RPMI8226 (cell line): ENCODE data around the gene BANP.
A peak's percentile ranks its signal among the peaks of the same experiment; 100 is the strongest.
"Not testable (repeated sequence)": the region's sequence is repeated elsewhere in the genome, so short reads cannot be mapped to it uniquely, and the experiment has no call there.

Experiments
- DNase-seq: peaks from one replicate; pipeline ENCODE4 v3.0.0-alpha.2; 2015

Gene BANP

DNA sequence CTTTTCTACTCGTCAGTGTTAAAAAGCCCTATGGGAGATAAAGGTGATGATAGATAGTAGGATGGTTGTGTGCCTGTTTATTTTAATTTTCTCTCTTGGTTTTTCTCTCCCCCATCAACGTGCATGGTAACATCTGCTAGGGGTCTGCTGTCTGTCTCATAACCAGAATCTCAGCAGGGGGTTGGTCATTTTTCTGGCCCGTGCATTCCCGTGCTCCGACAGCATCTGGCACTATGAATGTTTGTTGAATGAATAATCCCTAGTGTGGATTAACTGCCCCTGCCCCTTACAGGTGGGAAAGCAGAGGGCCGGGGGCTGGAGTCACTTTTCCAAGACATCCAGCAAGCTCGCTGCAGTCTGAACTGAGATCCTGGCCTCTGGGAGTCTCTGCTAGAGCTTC is 21.2 kb upstream of the BANP start:
- no peak for DNase-seq

DNA sequence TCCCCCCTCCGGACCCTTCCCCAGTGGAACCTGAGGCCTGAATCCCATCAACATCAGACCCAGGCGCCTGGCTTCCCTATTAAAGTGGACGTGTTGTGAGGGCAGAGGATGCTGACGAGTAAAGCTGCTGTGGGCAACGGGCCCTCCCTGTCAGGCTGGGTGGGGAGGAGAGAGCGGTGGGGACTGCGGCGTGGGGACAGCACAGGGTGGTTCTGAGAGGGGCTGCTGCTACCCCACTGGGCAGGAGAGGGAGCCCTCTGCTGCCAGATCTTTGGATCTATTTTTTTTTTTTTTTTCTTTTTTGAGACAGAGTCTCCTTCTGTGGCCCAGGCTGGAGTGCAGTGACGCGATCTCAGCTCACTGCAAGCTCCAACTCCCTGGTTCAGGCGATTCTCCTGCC is 20.8 kb upstream of the BANP start:
- DNase-seq: no peak

DNA sequence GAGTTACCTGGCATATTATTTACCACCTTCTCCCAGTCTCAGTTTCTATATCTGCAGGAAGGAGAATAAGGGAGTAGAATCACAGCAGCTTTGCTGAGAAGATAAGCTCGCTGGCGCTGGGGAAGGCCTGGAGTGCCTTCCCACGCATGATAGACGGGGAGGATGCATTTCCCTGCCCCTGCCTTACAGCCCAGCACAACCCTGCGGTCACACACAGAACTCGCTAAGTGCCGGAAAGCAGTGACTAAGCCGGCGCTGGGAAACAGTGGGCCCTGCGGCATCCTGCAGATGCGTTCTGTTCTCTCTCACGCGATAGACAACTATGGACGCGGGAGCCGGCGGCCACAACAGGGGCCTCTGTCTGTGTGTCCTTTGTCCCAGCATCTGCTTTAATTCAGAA is 19.7 kb upstream of the BANP start:
- DNase-seq: no peak

DNA sequence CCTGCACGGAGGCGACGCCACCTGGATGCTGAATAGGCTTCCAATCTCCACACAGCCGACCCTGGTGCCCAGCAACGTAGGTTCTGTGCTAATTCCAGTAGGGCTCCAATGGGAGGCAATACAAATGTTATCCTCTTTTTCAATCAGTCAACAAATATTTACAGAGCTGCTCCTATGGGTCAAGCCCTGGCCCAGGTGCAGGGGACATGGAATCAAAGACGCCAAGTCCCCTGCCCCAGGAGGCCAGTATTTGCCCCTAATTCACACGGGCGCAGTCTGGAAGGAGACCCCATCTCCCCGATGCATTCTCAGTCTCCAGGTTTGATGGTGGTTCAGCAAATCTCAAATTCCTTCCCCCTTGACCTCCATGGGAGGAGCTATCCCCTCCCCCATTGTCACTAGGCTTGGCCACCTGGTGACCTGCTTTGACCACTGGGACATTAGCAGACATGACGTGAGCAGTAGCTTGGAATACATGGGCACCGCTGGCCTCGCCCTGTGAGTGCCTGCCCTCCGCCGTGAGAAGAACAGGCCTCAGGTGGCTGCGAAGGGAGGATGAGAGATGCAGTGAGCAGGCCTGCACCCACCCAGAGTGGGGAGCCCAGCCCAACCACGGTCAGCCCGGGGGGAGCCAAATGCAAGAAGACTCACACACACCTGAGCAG is 18.6 kb upstream of the BANP start:
- not testable (repeated sequence) for DNase-seq

DNA sequence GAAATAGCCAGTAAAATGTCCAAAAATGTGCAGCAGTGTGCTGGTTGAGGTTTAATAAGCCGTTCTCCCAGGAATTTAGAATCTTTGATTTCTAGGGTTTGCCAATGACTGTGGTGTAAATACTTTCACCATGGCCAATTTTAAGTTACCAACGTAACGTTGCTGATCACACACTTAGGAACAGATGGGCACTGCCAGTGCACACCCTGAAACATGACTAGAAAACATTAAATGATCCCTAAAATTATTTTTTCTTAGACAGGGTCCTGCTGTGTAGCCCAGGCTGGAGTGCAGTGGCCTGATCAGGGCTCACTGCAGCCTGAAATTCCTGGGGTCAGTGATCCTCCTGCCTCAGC is 18.1 kb upstream of the BANP start:
- no peak for DNase-seq

DNA sequence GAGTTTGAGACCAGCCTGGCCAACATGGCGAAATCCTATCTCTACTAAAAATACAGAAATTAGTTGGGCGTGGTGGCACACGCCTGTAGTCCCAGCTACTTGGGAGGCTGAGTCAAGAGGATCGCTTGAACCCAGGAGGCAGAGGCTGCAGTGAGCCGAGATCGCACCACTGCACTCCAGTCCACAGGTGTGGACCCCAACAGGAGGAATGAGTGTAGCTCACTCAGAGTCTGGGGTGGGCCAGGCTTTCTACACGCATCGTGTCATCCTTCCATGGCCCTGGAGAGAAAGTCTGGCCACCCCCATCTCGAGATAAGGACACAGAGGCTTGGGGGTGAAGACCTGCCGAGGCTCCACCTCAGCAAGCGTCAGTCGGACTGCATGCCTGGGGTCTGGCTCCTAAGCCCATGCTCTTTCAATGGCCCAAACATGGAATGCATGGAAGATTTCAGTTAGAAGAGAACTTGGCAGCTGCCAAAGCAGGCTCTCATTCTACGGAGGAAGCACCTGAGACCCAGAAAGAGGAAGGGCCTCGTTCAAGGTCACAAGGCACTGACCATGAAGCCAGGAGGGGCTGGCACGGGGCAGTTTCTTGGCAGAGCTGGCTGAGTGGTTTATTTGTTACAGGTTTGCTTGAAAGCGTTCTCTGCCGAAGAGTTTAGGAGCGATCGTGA is 16.3 kb upstream of the BANP start:
- peak; percentile 39 for DNase-seq

DNA sequence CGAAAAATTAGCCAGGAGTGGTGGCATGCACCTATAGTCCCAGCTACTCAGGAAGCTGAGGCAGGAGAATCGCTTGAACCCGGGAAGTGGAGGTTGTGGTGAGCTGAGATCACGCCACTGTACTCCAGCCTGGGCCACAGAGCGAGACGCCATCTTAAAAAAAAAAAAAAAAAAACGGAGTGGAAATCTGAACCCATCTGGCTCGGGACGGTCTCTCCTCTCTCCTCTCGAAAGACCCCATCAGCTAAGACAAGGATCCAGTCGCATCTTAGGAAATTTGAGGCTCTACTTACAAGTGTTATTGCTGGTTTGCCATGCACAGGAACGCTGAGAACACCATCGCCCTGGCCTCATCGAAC is 15.2 kb upstream of the BANP start:
- not testable (repeated sequence) for DNase-seq

DNA sequence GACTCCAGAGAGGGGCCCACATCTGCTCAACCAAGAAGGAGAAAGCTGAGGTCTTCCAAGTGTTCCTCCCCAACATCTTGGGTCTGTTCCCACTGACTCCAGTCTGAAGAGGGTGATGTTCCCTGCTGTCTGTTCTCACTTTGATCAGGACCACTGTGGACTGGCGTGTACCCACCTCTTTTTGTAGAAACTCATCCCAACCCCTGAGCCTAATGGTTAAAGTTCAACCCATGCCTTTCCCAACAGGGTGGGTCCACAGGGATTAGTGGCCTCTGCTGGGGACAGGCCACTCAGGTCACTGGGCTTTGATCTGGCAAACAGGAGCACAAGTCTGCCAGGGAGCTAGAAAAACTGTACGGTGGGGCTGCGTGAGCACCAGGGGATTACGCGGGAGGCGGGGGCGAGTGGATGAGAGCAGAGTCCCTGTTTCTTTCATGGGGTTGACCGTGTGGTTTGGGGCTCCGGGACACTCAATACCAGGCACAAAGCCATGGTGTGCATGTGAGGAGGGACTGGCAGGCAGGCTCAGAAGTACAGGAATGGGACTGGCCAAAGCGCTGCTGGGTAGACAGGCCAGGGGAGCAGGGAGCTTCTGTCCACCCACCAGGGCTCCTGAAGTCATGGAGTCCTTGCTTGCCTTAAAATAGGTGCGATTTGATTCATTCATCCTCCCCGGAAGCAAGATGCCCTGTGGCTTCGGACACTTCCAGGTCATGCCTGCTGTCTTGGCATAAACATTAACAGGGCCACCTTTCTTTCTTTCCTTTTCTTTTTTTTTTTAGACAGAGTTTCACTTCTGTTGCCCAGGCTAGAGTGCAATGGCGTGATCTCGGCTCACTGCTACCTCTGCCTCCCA is 14.6 kb upstream of the BANP start, which contains the start of gene CA5A:
CA5A (minus strand) TSS at position 155 of the 856 bp plus-strand sequence; CDS start at position 76, 79 bp downstream.
- peak; percentile 35 for DNase-seq

DNA sequence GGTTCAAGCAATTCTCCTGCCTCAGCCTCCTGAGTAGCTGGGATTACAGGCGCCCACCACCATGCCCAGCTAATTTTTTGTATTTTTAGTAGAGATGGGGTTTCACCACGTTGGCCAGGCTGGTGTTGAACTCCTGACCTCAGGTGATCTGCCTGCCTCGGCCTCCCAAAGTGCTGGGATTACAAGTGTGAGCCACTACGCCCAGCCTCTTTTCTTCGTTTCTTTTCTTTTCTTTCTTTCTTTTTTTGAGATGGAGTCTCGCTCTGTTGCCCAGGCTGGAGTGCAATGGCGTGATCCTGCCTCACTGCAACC is 14.0 kb upstream of the BANP start:
- DNase-seq: not testable (repeated sequence)

DNA sequence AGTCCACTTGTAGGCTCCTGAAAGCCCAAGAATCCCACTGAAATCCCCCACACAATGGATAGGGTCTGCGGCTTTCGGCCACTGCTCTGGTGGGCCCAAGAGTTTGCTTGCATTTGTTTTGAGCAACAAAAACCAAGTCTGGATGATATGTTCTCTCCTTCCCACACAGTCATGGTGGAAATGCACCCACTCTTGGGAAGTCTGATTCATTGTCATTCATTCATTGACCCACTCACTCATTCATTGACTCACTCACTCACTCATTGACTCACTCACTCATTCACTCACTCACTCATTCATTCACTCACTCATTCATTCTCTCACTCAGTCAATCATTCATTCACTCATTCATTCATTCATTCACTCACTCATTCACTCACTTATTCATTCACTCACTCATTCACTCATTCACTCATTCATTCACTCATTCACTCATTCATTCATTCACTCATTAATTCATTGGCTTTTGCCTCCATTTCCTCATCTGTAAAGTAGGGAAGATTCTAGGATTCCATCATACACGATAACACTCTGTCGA is 12.8 kb upstream of the BANP start:
- DNase-seq: no peak

DNA sequence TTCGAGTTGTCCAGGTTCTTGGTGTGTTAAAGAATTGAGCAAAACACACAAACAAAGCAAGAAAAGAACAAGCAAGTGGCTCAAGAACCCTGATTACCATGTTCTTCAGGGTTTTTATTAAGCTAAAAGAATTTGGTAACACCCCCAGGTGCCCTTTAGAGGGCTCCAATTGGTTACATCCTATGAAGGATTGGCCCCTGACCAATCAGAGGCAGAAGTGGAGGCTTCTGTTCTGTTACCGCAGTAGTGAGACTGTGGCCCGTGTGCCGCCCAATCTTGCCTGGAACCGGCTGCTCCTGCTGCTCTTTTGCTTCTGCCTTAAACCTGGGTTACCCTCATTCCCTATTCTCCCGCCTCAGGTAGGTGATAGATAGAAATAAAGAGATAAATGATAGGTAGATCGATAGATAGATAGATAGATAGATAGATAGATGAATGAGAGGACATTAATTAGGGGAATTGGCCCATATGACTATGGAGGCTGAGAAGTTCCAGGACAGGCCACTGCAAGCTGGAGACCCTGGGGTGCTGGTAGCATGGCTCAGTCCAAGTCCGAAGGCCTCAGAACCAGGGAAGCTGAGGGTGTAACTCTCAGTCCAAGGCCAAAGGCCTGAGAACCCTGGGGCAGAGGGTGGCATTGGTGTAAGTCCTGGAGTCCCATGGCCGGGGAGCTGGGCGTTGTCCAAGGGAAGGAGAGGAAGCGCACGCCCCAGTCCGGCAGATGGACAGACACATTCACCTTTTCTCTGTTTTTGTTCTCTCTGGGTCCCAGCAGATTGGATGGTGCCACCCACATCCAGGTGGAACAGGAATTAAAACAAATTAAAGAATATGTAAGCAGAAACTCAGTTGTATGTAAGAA is 11.4 kb upstream of the BANP start:
- no peak for DNase-seq

DNA sequence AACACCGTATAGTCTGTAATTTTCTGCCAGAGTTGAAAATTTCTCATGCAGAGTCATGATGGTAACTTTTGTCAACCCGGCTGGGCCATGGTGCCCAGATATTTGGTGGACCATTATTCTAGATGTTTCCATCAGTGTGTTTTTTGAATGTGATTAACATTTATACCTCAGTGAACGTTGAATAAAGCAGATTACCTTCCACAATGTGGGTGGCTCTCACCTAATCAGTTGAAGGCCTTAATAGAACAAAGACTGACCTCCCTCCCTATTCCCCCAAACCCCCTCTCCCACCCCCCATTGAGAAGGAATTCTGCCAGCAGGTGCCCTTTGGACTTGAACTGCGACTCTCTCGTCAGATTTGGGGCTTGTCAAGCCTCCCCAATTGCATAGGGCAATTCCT is 8.6 kb upstream of the BANP start:
- DNase-seq: no peak

DNA sequence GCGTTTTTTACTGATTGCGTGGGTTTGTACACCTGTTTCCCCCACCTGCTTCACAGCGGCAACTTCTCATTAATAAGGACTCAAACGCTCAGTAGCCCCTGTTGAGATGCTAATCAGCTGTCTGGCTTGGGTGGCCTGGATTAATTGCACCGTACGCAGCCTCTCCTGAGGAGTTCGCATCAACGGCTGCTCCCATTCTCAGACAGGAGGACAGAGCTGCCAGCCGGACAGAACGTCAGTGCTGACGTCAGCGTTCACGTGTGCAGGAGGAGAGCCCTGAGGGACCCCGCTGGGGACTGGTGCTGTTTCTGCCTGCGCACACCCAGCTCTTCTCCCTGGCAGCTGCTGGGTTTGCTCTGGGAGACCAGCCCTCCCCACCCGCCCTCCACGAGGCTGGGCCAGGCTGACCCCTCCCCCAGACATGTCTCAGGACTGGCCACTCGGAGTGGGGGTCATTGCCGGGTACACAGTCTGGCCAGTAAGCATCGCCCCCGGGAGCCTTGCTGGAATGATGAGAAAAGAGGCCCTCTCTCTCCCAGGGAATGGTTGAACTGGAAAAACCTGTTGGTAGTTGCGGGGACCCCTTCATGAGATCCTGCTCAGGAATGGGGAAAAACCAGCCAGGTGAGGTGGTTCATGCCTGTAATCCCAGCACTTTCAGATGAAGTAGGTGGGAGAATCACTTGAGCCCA is 5.7 kb upstream of the BANP start:
- no peak for DNase-seq

DNA sequence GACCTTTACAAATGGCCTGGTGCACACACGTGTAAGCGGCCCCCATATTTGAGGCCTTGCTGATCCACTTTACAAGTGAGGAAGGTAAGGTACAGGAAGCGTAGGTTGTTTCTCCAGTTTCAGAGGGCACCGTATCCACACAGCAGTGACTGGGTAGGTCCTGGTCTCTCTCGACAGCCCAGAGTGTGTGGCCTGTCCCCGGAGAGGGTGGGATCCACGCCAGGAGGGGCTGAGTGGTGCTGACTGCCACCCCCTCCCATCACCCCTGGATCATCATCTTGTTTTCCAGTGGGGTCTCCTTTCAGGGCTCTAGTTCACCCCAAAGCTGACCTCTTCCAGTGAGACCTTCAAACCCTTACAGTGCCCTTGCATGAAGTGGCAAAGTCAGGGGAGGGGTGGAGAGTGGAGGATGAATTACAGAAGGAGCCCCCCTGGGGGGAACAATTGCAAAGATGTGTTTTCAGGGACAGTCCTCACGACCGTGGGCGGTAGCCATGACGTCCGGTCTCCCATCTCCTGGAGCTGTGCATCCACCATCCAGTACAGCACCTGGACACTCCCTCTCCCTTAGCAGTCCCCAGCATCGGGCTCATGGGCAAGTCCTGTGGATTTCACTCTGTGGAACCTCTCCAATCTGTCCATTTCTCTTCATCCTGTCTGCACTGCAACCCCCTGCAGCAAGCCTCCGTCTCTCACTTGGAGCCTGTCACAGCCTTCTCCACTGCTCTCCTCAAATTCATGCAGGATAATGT is 4.5 kb upstream of the BANP start:
- DNase-seq: no peak

DNA sequence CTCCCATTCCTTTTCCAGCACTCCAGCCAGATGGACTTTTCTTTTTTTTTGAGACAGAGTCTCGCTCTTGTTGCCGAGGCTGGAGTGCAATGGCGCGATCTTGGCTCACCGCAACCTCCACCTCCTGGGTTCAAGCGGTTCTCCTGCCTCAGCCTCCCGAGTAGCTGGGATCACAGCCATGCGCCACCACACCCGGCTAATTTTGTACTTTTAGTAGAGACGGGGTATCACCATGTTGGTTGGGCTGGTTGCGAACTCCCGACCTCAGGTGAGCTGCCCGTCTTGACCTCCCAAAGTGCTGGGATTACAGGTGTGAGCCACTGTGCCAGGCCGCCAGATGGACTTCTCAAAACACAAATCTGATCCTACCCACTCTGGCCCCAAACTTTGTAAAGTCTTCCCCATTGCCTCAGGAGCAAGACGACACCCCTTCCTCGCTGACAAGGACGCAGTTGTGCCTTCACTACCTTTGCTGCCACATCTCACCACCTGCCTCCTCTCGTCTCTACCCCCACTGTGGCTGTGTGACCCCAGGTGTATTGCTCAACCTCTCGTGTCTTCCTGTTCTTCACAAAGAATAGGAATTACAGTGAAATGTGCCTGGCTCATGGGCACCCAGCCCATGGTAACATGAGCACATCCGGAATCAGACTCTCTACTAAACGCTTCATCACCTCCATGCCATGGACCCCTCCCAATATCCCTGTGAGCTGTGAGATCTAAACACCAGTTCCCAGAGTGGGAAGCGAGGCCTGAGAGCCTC is 3.7 kb upstream of the BANP start:
- DNase-seq: no peak

DNA sequence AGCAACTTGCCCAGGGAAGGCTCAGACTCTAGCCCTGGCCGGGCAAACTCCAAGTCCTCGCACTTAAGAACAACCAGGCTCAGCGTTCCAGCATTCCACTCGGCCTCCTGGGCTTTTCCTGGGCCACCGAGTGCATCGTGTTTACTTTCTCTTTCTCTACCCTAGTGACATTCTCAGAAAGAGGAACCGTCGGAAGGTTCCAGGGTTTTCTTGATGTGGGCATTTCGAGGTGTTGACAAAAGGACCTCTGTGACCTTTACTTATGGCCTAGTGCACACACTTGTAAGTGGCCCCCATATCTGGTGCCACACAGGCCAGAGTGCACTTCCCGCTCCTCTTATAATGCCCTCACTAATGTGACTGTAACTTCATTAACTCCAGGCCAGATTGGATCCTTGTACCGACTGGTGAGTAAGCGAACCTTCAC is 3.1 kb upstream of the BANP start:
- peak; percentile 35 for DNase-seq

DNA sequence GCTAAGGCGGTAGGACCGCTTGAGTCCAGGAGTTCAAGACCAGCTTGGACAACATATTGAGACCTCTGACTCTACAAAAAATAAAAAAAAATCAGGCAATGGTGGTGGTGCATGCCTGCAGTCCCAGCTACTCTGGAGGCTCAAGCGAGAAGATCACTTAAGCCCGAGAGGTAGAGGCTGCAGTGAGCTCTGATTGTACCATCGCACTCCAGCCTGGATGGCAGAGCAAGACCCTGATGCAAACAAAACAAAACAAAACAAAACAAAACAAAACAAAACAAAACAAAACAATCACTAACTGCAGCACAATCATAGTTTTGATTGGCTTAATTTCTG is 2.5 kb upstream of the BANP start:
- DNase-seq: no peak

DNA sequence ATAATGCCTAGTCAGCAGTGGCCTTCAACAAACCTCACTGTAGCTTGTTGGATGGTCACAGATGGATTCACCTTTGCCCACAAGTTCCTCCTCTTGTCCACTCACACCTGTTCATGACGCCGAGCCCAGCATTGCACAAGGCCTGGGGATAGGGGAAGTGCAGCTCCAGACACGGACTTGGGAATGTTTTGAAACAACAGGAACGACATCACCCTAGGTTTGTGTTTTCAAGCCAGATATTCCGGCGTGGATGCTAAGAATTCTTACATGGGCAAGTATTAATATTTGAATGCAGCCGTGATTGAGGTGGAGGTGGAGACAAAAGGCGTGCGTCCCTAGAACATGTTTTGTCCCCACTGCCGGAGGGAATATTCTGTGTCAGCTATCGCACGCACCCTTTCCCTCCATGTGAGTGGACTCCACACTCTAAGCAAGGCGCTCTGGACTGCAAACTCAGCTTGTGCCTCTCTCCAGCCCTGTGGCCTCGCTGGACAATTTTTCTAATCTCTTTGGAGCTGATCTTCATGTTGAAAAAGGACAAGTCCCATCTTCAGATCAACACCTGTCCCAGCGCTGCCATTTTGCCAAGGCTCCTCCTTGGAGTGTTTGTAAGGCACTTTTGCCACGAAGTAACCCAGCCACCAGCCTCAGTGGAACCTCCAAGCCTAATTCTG is 2.0 kb upstream of the BANP start:
- no peak for DNase-seq

DNA sequence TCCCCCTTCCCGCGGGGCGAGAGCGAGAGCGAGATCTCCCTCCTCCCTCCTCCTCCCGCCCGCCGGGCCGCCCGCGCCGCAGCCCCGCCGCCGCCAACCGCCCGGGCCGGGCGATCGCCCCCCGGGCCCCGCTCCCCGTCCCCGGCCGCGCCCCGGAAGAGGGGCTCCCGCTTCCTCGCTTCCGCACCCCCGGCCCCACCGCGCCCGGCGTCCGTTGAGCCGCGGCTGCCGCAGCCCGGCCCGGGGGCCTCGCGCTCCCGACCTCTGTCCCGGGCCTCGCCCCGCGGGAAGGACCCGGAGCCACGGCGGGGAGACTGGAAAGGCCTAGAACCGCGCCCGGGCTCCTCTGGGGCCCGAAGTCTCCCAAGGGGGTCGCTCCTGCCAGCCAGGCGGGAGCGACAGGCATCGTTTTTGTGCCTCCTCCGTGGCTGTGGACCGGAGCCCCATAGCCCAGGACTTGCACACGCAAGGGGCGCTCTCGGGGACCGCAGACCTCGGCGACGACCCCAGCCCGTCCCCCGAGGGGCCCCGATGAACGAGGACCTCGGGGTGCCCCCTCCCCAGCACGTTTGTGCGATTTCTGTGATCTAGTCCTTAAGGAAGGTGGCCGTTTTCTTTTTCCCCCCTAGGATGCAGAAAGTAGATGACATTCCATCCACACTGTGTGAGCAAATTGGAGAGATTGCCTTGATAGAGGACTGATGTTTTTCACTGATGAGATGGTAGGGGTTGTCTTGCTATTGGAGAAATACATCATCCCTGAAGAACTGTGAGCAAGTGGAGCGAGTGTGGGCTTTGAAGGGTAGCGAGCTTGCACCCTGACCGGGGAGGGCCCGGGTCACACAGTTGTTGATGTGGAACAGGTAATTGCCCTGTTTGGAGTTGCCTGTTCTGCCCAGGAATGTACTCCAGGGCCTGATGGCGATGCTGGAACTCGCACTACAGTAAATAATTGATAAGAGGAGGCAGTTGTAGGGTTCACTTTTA is 611 bp downstream of the BANP start:
- DNase-seq: peak; percentile 13
